GM21390 (cell line): ENCODE measurements around the gene KCNMA1.

ENCODE experiments used
- ATAC-seq: cut with Tn5 transposase; IDR thresholded peaks from one replicate; pipeline ENCODE4 v1.9.1; 2021; ENCODE audit not compliant: unreplicated experiment

KCNMA1 gene

GRCh38 chr10:77290528-77291155 lies 347.0 kb downstream of the KCNMA1 start:
- ATAC-seq, result no peak

- ATAC-seq, result no peak
Observed at GRCh38 chr10:77289790-77290189, 347.8 kb downstream of the KCNMA1 start.

DNA sequence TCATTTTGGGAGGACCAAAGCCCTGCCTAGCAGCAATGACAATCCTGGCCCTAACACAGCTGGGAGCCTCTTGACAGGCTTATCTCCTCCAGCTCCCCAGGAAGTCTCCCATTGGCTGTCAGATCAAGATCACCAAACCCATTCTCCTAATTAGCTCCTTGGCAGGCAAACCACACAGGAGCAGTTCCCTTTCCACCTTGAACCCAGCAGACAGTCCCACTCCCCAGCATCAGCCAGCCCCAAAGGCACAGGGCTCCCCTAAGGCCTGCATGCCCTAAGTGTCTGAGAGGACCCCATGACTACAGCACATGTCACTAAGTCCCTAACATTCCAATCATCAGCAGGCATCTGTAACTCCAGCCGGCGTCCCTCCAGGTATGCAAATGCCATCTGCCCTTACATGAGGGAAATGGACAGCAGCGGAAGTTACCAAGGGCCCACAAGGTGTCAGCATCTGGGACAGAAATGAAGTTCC lies 348.5 kb downstream of the KCNMA1 start:
- ATAC-seq, result no peak

DNA sequence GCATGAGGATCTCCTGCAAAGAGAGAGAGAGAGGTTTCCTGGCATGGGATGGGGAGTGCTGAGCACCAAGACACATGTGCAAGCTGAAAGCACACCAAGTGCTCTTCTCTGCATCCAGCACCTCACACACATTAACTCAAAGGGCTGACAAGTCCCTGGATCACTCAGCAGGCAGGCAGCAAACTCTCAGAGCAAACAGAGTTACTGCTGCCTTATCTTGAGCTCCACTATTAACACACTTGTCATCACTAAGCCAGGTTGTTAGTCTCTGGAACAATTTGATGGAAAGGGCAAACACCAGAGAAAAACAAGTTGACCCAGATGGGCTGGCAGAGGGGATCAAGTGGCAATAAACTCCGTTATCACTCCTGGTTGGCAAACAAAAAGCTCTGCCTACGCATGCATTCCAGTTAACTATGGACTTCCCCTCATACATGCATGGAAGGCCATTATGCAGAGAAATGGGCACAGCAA lies 349.9 kb downstream of the KCNMA1 start:
- no peak for ATAC-seq

- no peak for ATAC-seq
Observed at GRCh38 chr10:77286531-77287508, 350.8 kb downstream of the KCNMA1 start.

DNA sequence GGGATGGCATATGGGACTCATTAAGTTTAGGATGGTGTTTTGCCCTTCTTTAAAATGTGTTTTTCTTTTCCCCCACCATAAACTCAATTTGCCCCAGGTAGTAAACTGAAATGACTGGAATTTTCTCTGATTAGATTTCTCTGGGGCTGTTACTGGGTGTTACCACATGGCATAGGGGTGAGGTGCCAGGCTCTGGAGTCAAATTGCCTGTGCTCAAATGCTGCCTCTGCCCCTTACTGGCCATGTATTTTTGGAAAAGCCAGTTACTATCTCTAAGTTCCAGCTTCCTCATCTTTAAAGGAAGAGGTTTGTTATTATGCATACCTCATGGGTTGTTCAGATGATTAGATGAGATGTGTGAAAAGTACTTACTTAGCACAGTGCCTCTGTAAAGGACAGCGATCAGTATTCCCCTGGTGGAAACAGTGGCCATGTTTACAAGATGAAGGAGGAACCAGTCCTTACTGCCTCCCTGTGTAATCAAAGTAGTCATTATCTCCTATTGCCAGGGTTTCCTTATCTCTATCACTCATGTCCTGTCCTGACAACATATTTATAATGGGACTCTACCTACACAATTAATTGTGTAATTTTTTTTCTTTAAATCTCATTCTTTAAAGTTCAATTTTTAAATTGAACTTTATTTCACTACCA lies 352.0 kb downstream of the KCNMA1 start:
- ATAC-seq, result no peak

DNA sequence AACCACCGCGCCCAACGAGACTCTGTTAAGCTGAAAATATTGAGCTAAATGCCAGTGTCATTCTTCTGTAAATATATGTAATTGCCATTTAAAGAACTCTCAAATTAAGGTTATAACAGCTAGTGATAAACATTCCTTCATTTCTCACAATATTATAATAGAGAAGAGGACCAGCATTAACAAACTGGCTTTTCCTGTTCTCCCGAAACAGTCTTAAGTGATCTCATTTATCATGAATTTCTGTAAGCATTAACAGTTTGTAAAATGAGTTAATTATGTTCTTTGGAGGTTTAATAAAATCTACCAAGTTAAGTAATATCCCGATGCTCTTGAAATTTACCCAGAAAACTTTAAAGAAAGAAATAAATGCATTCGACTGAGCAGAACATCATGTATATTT lies 352.8 kb downstream of the KCNMA1 start:
- ATAC-seq, result no peak

DNA sequence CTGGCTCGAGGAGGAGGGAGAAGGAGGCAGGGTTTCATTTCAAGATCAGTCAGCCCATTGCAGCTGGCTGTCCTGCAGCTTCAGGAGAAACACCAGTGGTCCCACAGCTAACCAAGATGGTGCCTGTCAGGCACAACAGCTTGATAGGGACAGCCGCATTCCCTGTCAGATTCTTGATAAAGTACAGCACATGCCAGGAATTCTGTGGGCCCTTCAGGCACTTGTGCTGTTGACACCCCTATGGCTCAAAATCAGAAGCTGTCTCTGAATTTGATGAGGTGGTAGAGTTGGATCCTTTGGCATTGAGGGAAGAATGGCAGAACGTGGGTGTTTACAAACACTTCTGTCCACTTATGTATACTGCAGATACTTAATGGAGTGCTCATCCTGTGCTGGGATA lies 354.3 kb downstream of the KCNMA1 start:
- ATAC-seq, result no peak

DNA sequence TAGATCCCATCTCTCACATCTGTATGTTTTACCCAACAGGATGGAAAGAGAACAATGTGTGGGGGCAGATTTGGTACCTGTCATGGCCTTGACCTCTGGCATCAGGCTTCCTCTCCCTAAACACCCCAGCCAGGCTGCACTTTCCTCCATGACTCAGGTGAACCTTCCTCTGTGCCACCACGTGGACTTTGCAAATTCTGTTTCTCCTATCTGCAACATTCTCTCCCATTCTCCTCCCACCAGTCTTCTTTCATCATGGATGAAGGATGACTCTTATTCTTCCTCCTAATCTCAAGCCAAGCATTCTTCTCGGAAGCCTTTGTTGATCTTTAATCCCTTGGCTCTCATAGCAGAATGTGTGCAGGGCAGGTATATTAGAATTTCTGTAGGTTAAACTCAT lies 355.4 kb downstream of the KCNMA1 start:
- ATAC-seq, result no peak

DNA sequence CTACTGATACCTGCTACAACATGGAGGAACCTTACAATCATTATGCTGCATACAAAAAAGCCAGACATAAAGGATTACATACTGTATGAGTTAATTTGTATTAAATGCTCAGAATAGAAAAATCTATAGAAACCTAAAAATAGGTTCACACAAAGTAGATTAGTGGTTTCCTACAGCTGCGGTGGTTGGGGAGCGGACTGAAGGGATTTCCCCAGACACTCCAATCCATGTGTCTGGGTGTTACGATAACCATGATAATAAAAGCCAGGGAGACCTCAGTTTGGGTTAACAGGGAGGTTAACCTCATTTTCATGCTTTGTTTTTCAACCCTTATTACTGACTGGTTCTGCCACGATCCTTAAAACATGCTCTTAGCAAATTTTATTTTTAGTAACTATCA lies 355.9 kb downstream of the KCNMA1 start:
- no peak for ATAC-seq

DNA sequence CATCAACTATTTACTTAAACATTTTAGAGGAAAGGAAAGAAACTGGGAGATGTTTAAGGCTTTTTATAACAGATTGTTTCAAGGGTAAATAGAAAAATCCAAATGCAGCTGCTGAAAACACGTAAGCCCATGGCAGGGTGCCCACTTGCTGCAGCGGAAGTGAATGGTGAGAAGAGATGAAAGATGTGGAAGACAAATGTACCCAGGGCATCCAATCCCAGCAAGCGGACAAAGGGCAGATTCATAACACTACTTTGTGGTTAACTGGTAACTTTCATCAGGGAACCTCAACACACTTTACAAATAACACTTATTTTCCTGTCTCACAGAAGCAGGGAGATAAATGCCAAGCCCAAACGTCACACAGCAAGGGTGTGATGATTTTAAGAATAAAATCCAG lies 358.4 kb downstream of the KCNMA1 start:
- ATAC-seq, result no peak

DNA sequence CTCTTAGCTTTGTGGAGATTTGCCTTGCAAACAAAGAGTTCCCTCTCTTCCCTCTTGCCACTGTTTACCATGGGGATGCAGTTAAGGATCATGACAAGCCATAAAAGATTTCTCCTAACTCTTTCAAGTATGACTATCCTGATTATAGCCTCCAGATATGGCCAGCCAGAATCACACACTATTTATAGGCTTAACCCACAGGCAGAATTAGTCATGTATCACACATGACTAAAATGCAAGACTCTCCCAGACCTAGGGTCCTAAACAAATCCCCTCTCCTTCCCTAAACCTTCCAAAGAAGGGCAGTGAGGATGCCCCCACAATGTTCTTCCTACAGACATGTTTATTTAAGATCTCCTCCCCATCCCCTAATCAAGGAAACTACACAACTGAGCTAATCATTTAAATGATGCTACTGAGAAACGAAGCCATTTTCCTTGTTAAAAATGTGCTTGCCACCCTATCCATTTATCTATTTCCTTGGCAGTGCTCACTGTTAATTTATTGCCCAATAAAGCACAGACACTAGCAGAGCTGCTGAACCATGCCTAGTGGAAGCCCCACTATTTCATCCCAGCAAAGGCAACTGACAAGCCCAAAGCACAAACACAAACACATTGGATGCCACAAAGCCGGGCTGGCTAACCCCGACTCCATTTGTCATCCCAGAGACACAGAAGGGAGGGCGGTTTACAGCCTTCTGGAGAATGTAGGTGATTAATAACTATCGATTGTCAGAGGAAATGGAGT lies 363.4 kb downstream of the KCNMA1 start:
- ATAC-seq, result no peak

DNA sequence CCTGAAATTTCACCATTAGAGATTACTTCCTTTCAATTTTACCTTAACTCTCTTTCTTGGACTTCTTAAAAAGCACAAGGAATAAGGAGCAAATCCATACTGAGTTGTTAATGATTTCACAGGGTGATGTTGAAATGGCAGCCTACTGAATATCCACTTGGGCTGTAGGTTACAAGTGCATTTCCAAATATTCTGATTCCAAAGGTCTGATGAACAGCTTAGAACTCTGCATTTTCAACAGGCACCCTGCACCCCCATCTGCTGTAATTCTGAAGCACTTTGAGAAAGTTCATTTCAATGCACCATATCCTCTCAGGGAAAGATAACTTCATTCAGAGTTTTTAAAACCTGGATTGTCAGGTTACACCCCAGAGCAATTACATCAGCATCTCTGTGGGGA lies 368.4 kb downstream of the KCNMA1 start:
- no peak for ATAC-seq

DNA sequence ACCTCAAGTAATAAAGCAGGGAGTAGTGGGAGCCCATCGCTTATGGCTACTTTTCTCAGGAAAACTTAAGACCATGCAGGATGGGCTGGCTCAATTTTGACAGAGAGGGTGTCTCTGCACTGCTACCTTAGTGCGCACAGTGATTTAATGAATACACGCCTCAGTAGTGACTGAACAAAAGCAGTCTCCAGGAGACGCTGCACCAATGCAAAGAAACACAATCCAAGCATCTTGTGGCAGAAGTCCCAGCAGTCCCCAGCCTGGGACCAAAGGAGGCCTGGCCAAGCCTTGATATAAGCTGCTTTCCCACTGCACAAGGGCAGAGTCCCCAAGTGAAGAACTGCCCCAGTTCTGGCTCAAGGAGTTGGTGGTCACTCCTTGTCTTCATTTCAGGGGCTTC lies 368.9 kb downstream of the KCNMA1 start:
- no peak for ATAC-seq

GRCh38 chr10:77267703-77268675 lies 369.6 kb downstream of the KCNMA1 start:
- no peak for ATAC-seq

- no peak for ATAC-seq
Observed at GRCh38 chr10:77266242-77266641, 371.4 kb downstream of the KCNMA1 start.

- no peak for ATAC-seq
Observed at GRCh38 chr10:77264527-77264926, 373.1 kb downstream of the KCNMA1 start.

- peak; percentile 71 for ATAC-seq
Observed at GRCh38 chr10:77264107-77264506, 373.5 kb downstream of the KCNMA1 start.

- ATAC-seq, result no peak
Observed at GRCh38 chr10:77263700-77264099, 373.9 kb downstream of the KCNMA1 start.

DNA sequence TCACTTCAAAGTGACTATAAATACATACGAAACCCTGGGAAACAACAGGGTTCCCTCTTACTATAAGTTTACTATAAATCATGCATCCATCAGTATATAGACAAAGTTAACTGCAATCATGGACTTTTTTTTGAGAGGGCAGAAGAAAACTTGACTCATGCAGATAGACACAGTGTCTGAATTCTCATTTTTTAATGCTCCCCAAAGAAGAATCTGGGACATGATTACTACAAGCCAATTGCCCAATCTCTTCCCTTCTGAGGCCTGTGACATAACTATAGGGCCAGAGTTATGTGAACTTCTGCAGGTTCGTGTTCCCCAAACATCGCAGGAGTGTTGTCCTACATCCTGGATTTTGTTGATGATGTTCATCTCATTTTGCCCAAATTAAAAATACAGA lies 376.5 kb downstream of the KCNMA1 start:
- ATAC-seq, result no peak
